K562 (cell line): ENCODE results near the gene SLC1A5. TPM values are rescaled to one million over a fixed set of nuclear protein-coding genes. Genes with fewer than 3 reads are reported as not detected.

Experiments
- GATAD2B ChIP-seq: fragments of 450-650 bp; IDR thresholded peaks from 2 replicates; pipeline ENCODE4 v1.6.1; 2017; ENCODE audit warnings: mild to moderate bottlenecking, borderline replicate concordance
- GTF3C2 ChIP-seq: IDR thresholded peaks from 3 replicates; pipeline ENCODE4 v1.6.1; 2011; ENCODE audit warnings: borderline replicate concordance, mild to moderate bottlenecking, moderate library complexity; ENCODE audit not compliant: insufficient read length; ENCODE audit errors: extremely low read depth
- ILK ChIP-seq: fragments of 450-650 bp; IDR thresholded peaks from 2 replicates; pipeline ENCODE4 v1.6.1; 2016; ENCODE audit warnings: missing genetic modification characterization, low read depth, mild to moderate bottlenecking, missing compliant biosample characterization, moderate library complexity, borderline replicate concordance
- MEF2A ChIP-seq: IDR thresholded peaks from 2 replicates; pipeline ENCODE4 v1.6.1; 2011; ENCODE audit warnings: low read depth, mild to moderate bottlenecking, low read length, moderate library complexity; ENCODE audit not compliant: control insufficient read depth
- PHB2 ChIP-seq: fragments of 450-650 bp; IDR thresholded peaks from 2 replicates; pipeline ENCODE4 v1.6.1; 2017; ENCODE audit warnings: low read depth
- PREB ChIP-seq: sonication (generic); formaldehyde crosslinking; IDR thresholded peaks from 2 replicates; pipeline ENCODE4 v1.8.1; 2023; ENCODE audit warnings: mild to moderate bottlenecking, missing genetic modification reagents
- USF1 ChIP-seq: sonication (generic); formaldehyde crosslinking; IDR thresholded peaks from 2 replicates; pipeline ENCODE4 v1.9.0; 2022; ENCODE audit warnings: mild to moderate bottlenecking, missing genetic modification reagents
- ZNF316 ChIP-seq: fragments of 450-650 bp; IDR thresholded peaks from 2 replicates; pipeline ENCODE4 v1.6.1; 2016
- ZNF407 ChIP-seq: fragments of 450-650 bp; IDR thresholded peaks from 2 replicates; pipeline ENCODE4 v1.6.1; 2016; ENCODE audit warnings: low read depth
- ZNF408 ChIP-seq: fragments of 250-450 bp; sonication (Bioruptor Pico); IDR thresholded peaks from 2 replicates; pipeline ENCODE4 v1.4.0; 2020; ENCODE audit warnings: low read depth, mild to moderate bottlenecking, moderate library complexity
- polyA plus RNA-seq, 8 experiments: library from polyadenylated mRNA; depleted of rRNA in 4 of 8; stranded (reverse) in 5 of 8; unstranded in 3 of 8; fragments of >200 nt; fragmentation: Nextera tagmentation in 2 of 8; fragmentation: Illumina TruSeq in 1 of 8; extraction: Ambion mirVana in 2 of 8; extraction: Trizol in 1 of 8; gene quantifications; 2 replicates each; pipeline versions ENCODE4 v1.2.1 to v1.2.3, GENCODE V29; 2011 to 2014; ENCODE audit warnings: inconsistent platforms in 1 of 8, missing spikeins in 1 of 8
- total RNA-seq, 7 experiments: library from RNA; depleted of rRNA in 6 of 7; stranded (reverse); fragments of >200 nt in 6 of 7; fragmentation: Illumina TruSeq in 2 of 7; extraction: Trizol in 2 of 7; gene quantifications; 2 replicates each; pipeline versions ENCODE4 v1.2.1 to v1.2.3, GENCODE V29; 2011 to 2021; ENCODE audit warnings: low replicate concordance in 1 of 7

Gene SLC1A5
- total and polyA plus RNA-seq, 9 of the 15 experiments (the other 6 are each of a cell fraction or from before 2014, with no cell fraction given) = 31.2 to 417 (median 134) TPM

GRCh38 chr19:46785054-46785979, 3.1 kb downstream of the SLC1A5 start (continued):
- TF ChIP-seq GTF3C2 = no peak
- TF ChIP-seq ZNF408 = no peak
- no peak for TF ChIP-seq USF1
- no peak for TF ChIP-seq PREB (CRISPR knock-in tag)
- no peak for TF ChIP-seq ILK
- no peak for TF ChIP-seq PHB2
- TF ChIP-seq GATAD2B = no peak
- no peak for TF ChIP-seq MEF2A
- no peak for TF ChIP-seq ZNF316
- TF ChIP-seq ZNF407 = no peak
